IPS-NIHi11 (cell line): ENCODE results near the gene TYR.
"Not testable (repeated sequence)": the region's sequence is repeated elsewhere in the genome, so short reads cannot be mapped to it uniquely, and the experiment has no call there.

Experiments used
- DNase-seq: peaks from one replicate; pipeline ENCODE4 v3.0.0; 2012; ENCODE audit warnings: mixed read lengths, low spot score

TYR gene

DNA sequence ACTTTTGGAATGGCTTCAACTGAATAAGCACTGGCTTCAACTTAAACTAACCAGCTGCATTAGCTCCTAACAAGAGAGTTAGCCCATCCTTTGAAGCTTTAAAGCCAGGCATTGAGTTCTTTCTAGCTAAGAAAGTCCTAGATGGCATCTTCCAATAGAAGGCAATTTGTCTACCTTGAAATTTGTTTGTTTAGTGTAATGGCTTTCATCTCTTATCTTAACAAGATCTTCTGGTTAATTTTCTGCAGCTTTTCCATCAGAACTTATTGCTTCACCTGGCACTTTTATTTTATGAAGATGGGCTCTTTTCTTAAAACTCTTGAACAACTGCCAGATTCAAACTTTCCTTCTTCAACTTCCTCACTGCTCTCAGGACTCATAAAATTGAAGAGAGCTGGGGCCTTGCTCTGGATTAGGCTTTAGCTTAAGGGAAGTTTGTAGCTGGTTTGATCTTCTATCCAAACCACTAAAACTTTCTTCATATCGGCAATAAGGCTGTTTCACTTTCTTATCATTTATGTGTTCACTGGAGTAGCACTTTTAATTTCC, 94.9 kb downstream of the TYR start:
- DNase-seq: not testable (repeated sequence)

DNA sequence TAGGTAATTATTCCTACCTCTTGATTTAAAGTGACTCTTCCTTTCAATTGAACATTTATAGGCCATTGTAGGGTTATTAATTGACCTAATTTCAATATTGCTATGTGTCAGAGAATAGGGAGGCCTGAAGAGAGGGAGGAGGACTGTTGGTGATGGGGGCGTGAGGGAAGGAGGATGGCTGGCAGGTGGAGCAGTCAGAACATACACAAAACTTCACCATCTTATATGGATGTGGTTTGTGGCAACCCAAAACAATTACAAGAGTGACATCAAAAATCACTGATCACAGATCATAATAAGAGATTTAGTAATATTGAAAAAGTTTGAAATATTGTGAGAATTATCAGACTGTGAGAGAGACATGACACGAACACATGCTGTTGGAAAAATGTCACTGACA, 95.5 kb downstream of the TYR start:
- DNase-seq: not testable (repeated sequence)

- DNase-seq: no peak
Measured at GRCh38 chr11:89275966-89276365, 98.3 kb downstream of the TYR start.

DNA sequence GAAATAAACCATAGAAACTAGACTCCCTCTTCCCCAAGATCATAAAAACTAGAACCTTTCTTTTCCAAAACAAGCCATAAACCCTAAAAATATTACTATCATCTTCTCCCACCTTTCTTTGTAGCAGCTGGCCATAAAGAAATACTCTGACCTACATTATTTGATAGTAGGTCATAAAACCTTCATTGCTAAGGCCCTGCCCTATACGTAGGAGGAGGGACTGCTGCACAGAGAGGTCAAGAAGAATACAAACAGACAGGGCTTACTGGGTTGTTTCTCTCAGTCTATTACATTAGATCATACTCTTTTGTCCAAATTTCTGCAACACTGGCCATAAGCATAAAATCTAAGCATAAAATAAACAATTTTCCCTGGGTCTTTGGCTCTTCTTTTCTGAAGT, 101.5 kb downstream of the TYR start:
- no peak for DNase-seq

GRCh38 chr11:89281032-89281677, 103.5 kb downstream of the TYR start:
- not testable (repeated sequence) for DNase-seq

DNA sequence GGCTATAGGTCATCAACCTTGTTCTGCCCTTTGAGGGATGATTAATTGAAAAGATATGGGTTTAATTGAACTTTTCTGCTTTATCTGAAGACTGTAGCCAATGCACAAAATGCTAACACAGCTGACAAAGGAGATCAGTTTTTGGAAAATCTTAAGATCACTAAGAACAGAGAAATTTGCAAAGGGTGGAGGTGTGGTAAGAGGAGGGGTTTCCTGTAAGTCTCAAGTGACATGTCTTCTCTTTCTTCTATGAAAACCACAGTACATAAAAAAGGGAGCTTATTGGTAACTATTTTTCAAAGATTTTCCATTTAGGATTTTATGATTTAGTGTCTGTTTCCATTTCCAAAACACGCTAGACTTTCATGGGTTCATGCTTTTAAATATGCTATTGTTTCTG, 108.9 kb downstream of the TYR start:
- not testable (repeated sequence) for DNase-seq

GRCh38 chr11:89288004-89288403, 110.3 kb downstream of the TYR start:
- not testable (repeated sequence) for DNase-seq

GRCh38 chr11:89293965-89294679, 116.4 kb downstream of the TYR start:
- peak; percentile 44 for DNase-seq

GRCh38 chr11:89295023-89295422, 117.3 kb downstream of the TYR start:
- DNase-seq: not testable (repeated sequence)

DNA sequence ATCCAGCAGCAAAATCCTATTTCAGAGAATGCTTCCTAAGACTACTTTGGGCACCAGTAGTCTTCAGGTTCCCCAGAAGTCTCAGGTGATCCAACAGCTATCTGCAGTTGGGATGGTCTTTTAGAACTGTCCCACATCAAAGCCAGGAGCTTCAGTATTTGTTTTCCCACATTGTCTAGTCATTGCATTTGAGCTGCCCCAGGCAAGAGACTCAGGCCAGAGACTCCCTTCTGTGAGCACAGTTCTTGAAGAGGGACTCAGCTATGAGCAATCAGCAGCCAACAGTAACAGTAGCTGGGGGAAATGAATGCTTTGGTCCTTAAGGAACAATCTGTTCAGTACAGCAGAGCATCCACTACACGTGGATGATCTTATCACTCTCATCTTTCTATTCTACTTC, 125.4 kb downstream of the TYR start:
- not testable (repeated sequence) for DNase-seq

GRCh38 chr11:89308272-89308671, 130.6 kb downstream of the TYR start:
- DNase-seq: not testable (repeated sequence)

DNA sequence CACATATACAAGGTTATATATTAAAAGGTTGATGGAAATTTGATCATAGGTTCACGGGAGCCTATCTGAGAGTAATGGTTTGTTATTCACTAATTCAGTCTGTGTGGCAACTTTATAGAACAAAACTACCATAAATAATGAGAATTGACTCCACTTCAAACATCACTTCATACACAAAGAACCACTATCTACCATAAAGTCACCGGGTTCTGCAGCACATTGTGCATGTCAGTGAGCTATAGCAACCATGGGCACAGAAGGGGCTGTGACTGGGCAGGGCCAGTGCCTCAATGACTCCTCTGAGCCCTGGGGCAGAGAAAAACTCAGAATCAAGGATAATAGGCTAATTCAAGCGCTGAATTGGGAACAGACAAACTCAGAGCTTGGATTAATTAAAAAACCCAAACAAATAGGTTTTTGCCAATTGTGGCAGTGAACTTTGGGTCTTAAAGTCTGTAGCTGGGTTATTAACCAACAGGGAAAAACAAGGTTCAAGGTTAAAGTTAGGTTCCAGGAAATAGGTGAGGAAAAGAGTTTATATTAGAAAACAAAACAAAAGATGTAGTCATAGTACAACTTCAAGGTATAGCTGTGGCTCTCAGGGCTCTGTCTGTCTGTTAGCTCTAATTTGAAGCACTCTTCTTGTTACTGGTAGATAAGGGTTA, 131.8 kb downstream of the TYR start:
- not testable (repeated sequence) for DNase-seq

- DNase-seq: not testable (repeated sequence)
Measured at GRCh38 chr11:89310607-89311006, 132.9 kb downstream of the TYR start.

- no peak for DNase-seq
Measured at GRCh38 chr11:89321401-89321800, 143.7 kb downstream of the TYR start.

DNA sequence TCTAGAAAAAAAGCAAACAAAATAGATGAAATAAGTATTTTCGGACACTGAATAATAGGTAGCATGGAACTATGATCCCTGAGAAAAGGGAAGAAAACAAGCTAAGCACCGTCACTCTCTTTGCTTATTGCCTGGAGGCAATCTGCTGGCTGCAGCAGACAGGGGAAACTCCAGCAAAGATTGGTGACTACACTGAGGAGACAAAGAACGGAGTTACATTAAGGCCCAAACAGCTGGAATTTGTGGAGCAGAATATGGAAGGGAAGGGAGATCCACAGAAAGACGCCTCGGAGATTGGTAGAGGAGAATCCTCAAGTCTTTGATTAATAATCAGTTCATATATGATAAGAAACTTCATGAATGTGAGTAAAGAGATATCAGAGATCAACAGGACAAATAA, 150.2 kb downstream of the TYR start:
- DNase-seq: peak; percentile 3

GRCh38 chr11:89331940-89332339, 154.3 kb downstream of the TYR start:
- not testable (repeated sequence) for DNase-seq

DNA sequence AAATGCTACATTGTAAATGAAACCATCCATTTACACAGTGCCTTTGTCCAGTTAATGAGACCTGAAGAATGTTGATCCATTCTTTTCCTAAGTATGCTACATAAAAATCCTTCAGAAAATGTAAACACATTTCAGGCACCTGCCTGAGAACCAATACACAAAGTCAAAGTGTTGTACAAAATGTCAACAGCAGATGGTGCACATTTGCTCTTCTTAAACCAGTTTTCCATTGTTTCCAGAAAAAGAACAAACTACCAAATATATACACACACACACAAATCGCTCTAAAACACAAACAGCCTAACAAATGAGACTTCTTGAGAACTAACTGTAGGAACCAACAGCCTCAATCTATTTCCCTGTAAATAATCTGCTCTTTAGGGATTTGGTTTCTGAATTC, 156.0 kb downstream of the TYR start:
- DNase-seq: peak; percentile 6

DNA sequence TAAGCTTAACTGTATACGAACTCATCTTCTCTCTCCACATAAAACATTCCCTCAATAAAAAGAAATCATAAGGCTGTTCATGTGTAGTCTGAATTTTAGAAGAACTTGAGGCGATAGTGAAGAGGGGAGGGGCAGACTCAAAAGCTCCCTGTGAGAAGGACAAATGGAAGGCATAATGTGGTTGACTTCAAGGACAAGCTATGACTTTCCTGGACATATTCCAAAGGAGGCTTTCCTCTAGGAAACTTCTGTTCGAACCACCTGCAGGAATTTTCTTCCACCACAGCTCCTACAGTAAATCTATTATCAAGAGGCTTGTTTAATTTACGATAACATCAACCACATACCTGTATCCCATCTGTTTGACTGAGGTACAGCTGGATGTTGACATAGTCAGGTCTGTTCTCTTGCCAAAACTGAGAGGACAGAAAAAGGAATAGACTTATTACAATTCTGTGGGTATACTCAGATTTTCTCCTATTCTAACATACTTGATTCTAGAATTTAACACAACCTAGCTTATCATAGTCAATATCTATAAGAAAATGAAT, 159.5 kb downstream of the TYR start:
- not testable (repeated sequence) for DNase-seq

GRCh38 chr11:89338073-89338472, 160.4 kb downstream of the TYR start:
- not testable (repeated sequence) for DNase-seq

DNA sequence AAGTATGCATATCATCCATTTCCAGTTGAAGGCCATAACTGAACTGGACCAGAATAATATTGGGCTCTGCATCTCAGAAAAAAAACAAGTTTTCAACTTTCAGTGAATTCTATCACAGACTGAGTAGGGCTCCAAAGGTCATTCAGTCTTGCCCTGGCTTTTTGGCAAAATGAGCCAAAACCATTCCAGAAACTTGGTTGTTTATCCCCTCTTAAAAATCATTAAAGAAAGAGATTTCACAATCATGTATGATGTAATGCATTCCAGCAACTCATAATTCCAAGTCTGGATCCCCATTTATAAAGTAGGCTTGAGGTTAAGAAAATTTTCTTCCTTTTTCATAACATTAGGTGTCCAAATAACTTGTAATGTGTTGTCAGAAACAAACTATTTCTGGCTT, 162.8 kb downstream of the TYR start:
- not testable (repeated sequence) for DNase-seq

GRCh38 chr11:89342880-89343572, 165.4 kb downstream of the TYR start:
- not testable (repeated sequence) for DNase-seq
